H1 (cell line): ENCODE measurements around the gene LMTK2. TPM values are rescaled to one million over a fixed set of nuclear protein-coding genes. Genes with fewer than 3 reads are reported as not detected.

Source experiments
- CBX5 ChIP-seq: fragments of 300-800, 300-1000 bp; sonication (generic); IDR thresholded peaks from 2 replicates; pipeline ENCODE4 v1.7.1; 2016; ENCODE audit warnings: antibody characterized with exemption, low read length, low read depth
- JUN ChIP-seq: IDR thresholded peaks from 2 replicates; pipeline ENCODE4 v1.6.1; 2011; ENCODE audit warnings: low read depth, mild to moderate bottlenecking, improper control_type of control experiment, low read length
- RAD21 ChIP-seq, 2 experiments: IDR thresholded peaks in 1 of 2; conservative IDR thresholded peaks in 1 of 2; 2 replicates each; pipeline ENCODE4 v1.6.1; 2011; ENCODE audit warnings: low read depth in 2 of 2, low read length in 2 of 2, improper control_type of control experiment in 1 of 2, inconsistent platforms in 1 of 2, mild to moderate bottlenecking in 1 of 2, moderate library complexity in 1 of 2
- SIRT6 ChIP-seq: IDR thresholded peaks from one replicate; pipeline ENCODE4 v1.7.1; 2012; ENCODE audit warnings: low read length, inconsistent platforms
- SUZ12 ChIP-seq: fragments of 200-600 bp; sonication (generic); IDR thresholded peaks from 2 replicates; pipeline ENCODE4 v1.6.1; 2012; ENCODE audit warnings: mild to moderate bottlenecking, inconsistent platforms, low read length, moderate library complexity, mixed read lengths
- polyA plus RNA-seq, 7 experiments: library from polyadenylated mRNA; depleted of rRNA in 3 of 7; stranded (reverse) in 5 of 7; unstranded in 2 of 7; fragments of >200 nt in 5 of 7; fragments of 200-250 nt in 2 of 7; gene quantifications; 1 replicate in 5 of 7; 2 replicates in 1 of 7; 4 replicates in 1 of 7; pipeline versions ENCODE4 v1.2.1 to v1.2.3, GENCODE V29; 2011 to 2013; ENCODE audit warnings: missing spikeins in 2 of 7, mixed read lengths in 2 of 7
- total RNA-seq: library from RNA; stranded (reverse); fragmentation: NEBNext Ultra II Directional; extraction: Animal tissue kit (Norgen Biotek cat#: 25700); gene quantifications from 2 replicates; pipeline ENCODE4 v1.2.1, GENCODE V29; 2021
- TF ChIP-seq, protein P1 (sequence below): fragments of 300-600 bp; sonication (generic); IDR thresholded peaks from 2 replicates; pipeline ENCODE4 v1.7.1; 2012; ENCODE audit warnings: low read length, moderate library complexity, mild to moderate bottlenecking, inconsistent platforms; ENCODE audit not compliant: insufficient replicate concordance

The LMTK2 gene
- total and polyA plus RNA-seq, 2 of the 8 experiments (the other 6 are each of a cell fraction or from before 2014, with no cell fraction given): 9.7 to 30.7 TPM

DNA sequence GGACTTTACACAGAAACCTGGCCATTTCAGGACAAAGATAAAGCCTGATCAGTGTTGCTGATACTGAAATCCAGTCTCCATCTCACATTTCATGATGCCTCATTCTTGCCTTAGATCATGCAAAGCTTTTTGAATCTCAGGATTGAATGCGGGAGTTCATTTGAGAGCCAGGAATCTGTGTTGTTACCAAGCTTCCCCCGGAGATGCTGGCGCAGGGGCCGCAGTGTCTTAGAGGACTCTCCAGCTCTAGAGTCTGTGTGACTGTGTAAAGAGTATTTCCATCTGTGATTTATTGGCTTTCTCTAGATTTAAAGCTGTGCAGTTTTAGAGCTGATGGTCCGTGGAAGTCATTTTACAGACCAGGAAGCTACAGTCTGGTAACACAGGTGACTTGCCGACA, 32.0 kb downstream of the LMTK2 start (continued):
- TF ChIP-seq, protein P1, sequence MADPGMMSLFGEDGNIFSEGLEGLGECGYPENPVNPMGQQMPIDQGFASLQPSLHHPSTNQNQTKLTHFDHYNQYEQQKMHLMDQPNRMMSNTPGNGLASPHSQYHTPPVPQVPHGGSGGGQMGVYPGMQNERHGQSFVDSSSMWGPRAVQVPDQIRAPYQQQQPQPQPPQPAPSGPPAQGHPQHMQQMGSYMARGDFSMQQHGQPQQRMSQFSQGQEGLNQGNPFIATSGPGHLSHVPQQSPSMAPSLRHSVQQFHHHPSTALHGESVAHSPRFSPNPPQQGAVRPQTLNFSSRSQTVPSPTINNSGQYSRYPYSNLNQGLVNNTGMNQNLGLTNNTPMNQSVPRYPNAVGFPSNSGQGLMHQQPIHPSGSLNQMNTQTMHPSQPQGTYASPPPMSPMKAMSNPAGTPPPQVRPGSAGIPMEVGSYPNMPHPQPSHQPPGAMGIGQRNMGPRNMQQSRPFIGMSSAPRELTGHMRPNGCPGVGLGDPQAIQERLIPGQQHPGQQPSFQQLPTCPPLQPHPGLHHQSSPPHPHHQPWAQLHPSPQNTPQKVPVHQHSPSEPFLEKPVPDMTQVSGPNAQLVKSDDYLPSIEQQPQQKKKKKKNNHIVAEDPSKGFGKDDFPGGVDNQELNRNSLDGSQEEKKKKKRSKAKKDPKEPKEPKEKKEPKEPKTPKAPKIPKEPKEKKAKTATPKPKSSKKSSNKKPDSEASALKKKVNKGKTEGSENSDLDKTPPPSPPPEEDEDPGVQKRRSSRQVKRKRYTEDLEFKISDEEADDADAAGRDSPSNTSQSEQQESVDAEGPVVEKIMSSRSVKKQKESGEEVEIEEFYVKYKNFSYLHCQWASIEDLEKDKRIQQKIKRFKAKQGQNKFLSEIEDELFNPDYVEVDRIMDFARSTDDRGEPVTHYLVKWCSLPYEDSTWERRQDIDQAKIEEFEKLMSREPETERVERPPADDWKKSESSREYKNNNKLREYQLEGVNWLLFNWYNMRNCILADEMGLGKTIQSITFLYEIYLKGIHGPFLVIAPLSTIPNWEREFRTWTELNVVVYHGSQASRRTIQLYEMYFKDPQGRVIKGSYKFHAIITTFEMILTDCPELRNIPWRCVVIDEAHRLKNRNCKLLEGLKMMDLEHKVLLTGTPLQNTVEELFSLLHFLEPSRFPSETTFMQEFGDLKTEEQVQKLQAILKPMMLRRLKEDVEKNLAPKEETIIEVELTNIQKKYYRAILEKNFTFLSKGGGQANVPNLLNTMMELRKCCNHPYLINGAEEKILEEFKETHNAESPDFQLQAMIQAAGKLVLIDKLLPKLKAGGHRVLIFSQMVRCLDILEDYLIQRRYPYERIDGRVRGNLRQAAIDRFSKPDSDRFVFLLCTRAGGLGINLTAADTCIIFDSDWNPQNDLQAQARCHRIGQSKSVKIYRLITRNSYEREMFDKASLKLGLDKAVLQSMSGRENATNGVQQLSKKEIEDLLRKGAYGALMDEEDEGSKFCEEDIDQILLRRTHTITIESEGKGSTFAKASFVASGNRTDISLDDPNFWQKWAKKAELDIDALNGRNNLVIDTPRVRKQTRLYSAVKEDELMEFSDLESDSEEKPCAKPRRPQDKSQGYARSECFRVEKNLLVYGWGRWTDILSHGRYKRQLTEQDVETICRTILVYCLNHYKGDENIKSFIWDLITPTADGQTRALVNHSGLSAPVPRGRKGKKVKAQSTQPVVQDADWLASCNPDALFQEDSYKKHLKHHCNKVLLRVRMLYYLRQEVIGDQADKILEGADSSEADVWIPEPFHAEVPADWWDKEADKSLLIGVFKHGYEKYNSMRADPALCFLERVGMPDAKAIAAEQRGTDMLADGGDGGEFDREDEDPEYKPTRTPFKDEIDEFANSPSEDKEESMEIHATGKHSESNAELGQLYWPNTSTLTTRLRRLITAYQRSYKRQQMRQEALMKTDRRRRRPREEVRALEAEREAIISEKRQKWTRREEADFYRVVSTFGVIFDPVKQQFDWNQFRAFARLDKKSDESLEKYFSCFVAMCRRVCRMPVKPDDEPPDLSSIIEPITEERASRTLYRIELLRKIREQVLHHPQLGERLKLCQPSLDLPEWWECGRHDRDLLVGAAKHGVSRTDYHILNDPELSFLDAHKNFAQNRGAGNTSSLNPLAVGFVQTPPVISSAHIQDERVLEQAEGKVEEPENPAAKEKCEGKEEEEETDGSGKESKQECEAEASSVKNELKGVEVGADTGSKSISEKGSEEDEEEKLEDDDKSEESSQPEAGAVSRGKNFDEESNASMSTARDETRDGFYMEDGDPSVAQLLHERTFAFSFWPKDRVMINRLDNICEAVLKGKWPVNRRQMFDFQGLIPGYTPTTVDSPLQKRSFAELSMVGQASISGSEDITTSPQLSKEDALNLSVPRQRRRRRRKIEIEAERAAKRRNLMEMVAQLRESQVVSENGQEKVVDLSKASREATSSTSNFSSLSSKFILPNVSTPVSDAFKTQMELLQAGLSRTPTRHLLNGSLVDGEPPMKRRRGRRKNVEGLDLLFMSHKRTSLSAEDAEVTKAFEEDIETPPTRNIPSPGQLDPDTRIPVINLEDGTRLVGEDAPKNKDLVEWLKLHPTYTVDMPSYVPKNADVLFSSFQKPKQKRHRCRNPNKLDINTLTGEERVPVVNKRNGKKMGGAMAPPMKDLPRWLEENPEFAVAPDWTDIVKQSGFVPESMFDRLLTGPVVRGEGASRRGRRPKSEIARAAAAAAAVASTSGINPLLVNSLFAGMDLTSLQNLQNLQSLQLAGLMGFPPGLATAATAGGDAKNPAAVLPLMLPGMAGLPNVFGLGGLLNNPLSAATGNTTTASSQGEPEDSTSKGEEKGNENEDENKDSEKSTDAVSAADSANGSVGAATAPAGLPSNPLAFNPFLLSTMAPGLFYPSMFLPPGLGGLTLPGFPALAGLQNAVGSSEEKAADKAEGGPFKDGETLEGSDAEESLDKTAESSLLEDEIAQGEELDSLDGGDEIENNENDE: no peak
- TF ChIP-seq RAD21 (IDR thresholded peaks at IDR 0.05 in 1 of 2, conservative IDR thresholded peaks at IDR 0.05 in 1 of 2; ENCODE audit: low read depth in 2 of 2, low read length in 2 of 2) (no peak), SUZ12 (no peak), CBX5 (no peak), JUN (no peak), SIRT6 (no peak)
